ENCODE data around the gene KLHL13. TPM values are rescaled to one million over a fixed set of nuclear protein-coding genes. Genes with fewer than 3 reads are reported as not detected.
"Not testable (repeated sequence)": the region's sequence is repeated elsewhere in the genome, so short reads cannot be mapped to it uniquely, and the experiment has no call there.

Gene KLHL13
- polyA plus RNA-seq, 4 donors: 4.2 to 74.2 (median 4.7) TPM

- not testable (repeated sequence) for FAIRE-seq; H3K36me3 ChIP-seq (ENCODE audit: control insufficient read depth in 3 of 3, insufficient read depth in 2 of 3, low read depth in 1 of 3, low read length in 3 of 3); H3K9me3 ChIP-seq (ENCODE audit: control insufficient read depth in 2 of 2, insufficient read depth in 1 of 2, low read depth in 1 of 2, low read length in 1 of 2); H3K4me1 ChIP-seq (ENCODE audit: control insufficient read depth in 3 of 3, insufficient read depth in 2 of 3, low read depth in 1 of 3, low read length in 2 of 3); H3K27ac ChIP-seq (ENCODE audit: low read depth in 1 of 3, low read length in 2 of 3); H3K4me3 ChIP-seq (ENCODE audit: low read depth in 1 of 3, low read length in 3 of 3); H3K27me3 ChIP-seq (ENCODE audit: control insufficient read depth in 3 of 3, insufficient read depth in 3 of 3, low read length in 3 of 3); DNase-seq
Observed at GRCh38 chrX:117930116-117930515, 186.5 kb downstream of the KLHL13 start.

GRCh38 chrX:117919755-117920154 lies 196.9 kb downstream of the KLHL13 start:
- Histone ChIP-seq H3K36me3 (ENCODE audit: control insufficient read depth in 3 of 3, insufficient read depth in 2 of 3, low read depth in 1 of 3, low read length in 3 of 3) (no peaks in the 10 kb centered on the region), H3K4me3 (ENCODE audit: low read depth in 1 of 3, low read length in 3 of 3) (no peak overlapping the region), H3K9me3 (ENCODE audit: control insufficient read depth in 2 of 2, insufficient read depth in 1 of 2, low read depth in 1 of 2, low read length in 1 of 2) (no peaks in the 10 kb centered on the region), H3K27me3 (ENCODE audit: control insufficient read depth in 3 of 3, insufficient read depth in 3 of 3, low read length in 3 of 3) (no peaks in the 10 kb centered on the region), H3K27ac (ENCODE audit: low read depth in 1 of 3, low read length in 2 of 3) (no peak overlapping the region), H3K4me1 (ENCODE audit: control insufficient read depth in 3 of 3, insufficient read depth in 2 of 3, low read depth in 1 of 3, low read length in 2 of 3) (no peaks in the 10 kb centered on the region)
- DNase-seq (no peak), FAIRE-seq (no peak)
- WGBS, 3 donors: 69 to 86% (median 86%) methylated on average over 1 of the region's 1 CpG

GRCh38 chrX:117910216-117910615 lies 206.4 kb downstream of the KLHL13 start:
- H3K36me3 ChIP-seq (ENCODE audit: control insufficient read depth in 3 of 3, insufficient read depth in 2 of 3, low read depth in 1 of 3, low read length in 3 of 3): peaks cover 0 to 6% (median 0%) of the 10 kb centered on the region in 3 donors
- no peaks in the 10 kb centered on the region for H3K4me1 ChIP-seq (ENCODE audit: control insufficient read depth in 3 of 3, insufficient read depth in 2 of 3, low read depth in 1 of 3, low read length in 2 of 3)
- H3K27me3 ChIP-seq (ENCODE audit: control insufficient read depth in 3 of 3, insufficient read depth in 3 of 3, low read length in 3 of 3): no peaks in the 10 kb centered on the region
- WGBS, 3 donors: 73 to 96% (median 91%) methylated on average over 1 of the region's 1 CpG
- DNase-seq (no peak), FAIRE-seq (no peak)
- H3K4me3 ChIP-seq (ENCODE audit: low read depth in 1 of 3, low read length in 3 of 3): no peak overlapping the region
- no peak overlapping the region for H3K27ac ChIP-seq (ENCODE audit: low read depth in 1 of 3, low read length in 2 of 3)
- no peaks in the 10 kb centered on the region for H3K9me3 ChIP-seq (ENCODE audit: control insufficient read depth in 2 of 2, insufficient read depth in 1 of 2, low read depth in 1 of 2, low read length in 1 of 2)

- WGBS, 3 donors: 59 to 89% (median 65%) methylated on average over 1 of the region's 1 CpG
- Histone ChIP-seq H3K27ac (ENCODE audit: low read depth in 1 of 3, low read length in 2 of 3) (no peak overlapping the region), H3K36me3 (ENCODE audit: control insufficient read depth in 3 of 3, insufficient read depth in 2 of 3, low read depth in 1 of 3, low read length in 3 of 3) (no peaks in the 10 kb centered on the region), H3K4me1 (ENCODE audit: control insufficient read depth in 3 of 3, insufficient read depth in 2 of 3, low read depth in 1 of 3, low read length in 2 of 3) (no peaks in the 10 kb centered on the region), H3K9me3 (ENCODE audit: control insufficient read depth in 2 of 2, insufficient read depth in 1 of 2, low read depth in 1 of 2, low read length in 1 of 2) (no peaks in the 10 kb centered on the region), H3K27me3 (ENCODE audit: control insufficient read depth in 3 of 3, insufficient read depth in 3 of 3, low read length in 3 of 3) (no peaks in the 10 kb centered on the region), H3K4me3 (ENCODE audit: low read depth in 1 of 3, low read length in 3 of 3) (no peak overlapping the region)
- no peak for DNase-seq
- FAIRE-seq: no peak
Observed at GRCh38 chrX:117898226-117898625, 218.4 kb downstream of the KLHL13 start.

GRCh38 chrX:117895418-117895817 lies 221.2 kb downstream of the KLHL13 start:
- Histone ChIP-seq H3K4me1 (ENCODE audit: control insufficient read depth in 3 of 3, insufficient read depth in 2 of 3, low read depth in 1 of 3, low read length in 2 of 3) (no peaks in the 10 kb centered on the region), H3K4me3 (ENCODE audit: low read depth in 1 of 3, low read length in 3 of 3) (no peak overlapping the region), H3K27me3 (ENCODE audit: control insufficient read depth in 3 of 3, insufficient read depth in 3 of 3, low read length in 3 of 3) (no peaks in the 10 kb centered on the region), H3K27ac (ENCODE audit: low read depth in 1 of 3, low read length in 2 of 3) (no peak overlapping the region), H3K9me3 (ENCODE audit: control insufficient read depth in 2 of 2, insufficient read depth in 1 of 2, low read depth in 1 of 2, low read length in 1 of 2) (no peaks in the 10 kb centered on the region), H3K36me3 (ENCODE audit: control insufficient read depth in 3 of 3, insufficient read depth in 2 of 3, low read depth in 1 of 3, low read length in 3 of 3) (no peaks in the 10 kb centered on the region)
- DNase-seq (no peak), FAIRE-seq (no peak)
- WGBS, 3 donors: 38 to 71% (median 55%) methylated on average over 1 of the region's 1 CpG

- H3K4me1 ChIP-seq (ENCODE audit: control insufficient read depth in 3 of 3, insufficient read depth in 2 of 3, low read depth in 1 of 3, low read length in 2 of 3): no peaks in the 10 kb centered on the region
- no peaks in the 10 kb centered on the region for H3K36me3 ChIP-seq (ENCODE audit: control insufficient read depth in 3 of 3, insufficient read depth in 2 of 3, low read depth in 1 of 3, low read length in 3 of 3)
- FAIRE-seq (no peak), DNase-seq (no peak)
- no peaks in the 10 kb centered on the region for H3K9me3 ChIP-seq (ENCODE audit: control insufficient read depth in 2 of 2, insufficient read depth in 1 of 2, low read depth in 1 of 2, low read length in 1 of 2)
- WGBS, 3 donors: 72 to 81% (median 75%) methylated on average over 1 of the region's 1 CpG
- no peak overlapping the region for H3K27ac ChIP-seq (ENCODE audit: low read depth in 1 of 3, low read length in 2 of 3)
- no peak overlapping the region for H3K4me3 ChIP-seq (ENCODE audit: low read depth in 1 of 3, low read length in 3 of 3)
- no peaks in the 10 kb centered on the region for H3K27me3 ChIP-seq (ENCODE audit: control insufficient read depth in 3 of 3, insufficient read depth in 3 of 3, low read length in 3 of 3)
Observed at GRCh38 chrX:117892469-117892868, 224.1 kb downstream of the KLHL13 start.

GRCh38 chrX:117871796-117872195 lies 244.8 kb downstream of the KLHL13 start:
- WGBS, 3 donors: 50 to 75% (median 57%) methylated on average over 1 of the region's 1 CpG
- no peak for FAIRE-seq
- no peak overlapping the region for H3K27ac ChIP-seq (ENCODE audit: low read depth in 1 of 3, low read length in 2 of 3)

GRCh38 chrX:117860517-117860916 lies 256.1 kb downstream of the KLHL13 start:
- Histone ChIP-seq H3K27ac (ENCODE audit: low read depth in 1 of 3, low read length in 2 of 3) (no peak overlapping the region), H3K4me3 (ENCODE audit: low read depth in 1 of 3, low read length in 3 of 3) (no peak overlapping the region), H3K27me3 (ENCODE audit: control insufficient read depth in 3 of 3, insufficient read depth in 3 of 3, low read length in 3 of 3) (no peaks in the 10 kb centered on the region), H3K4me1 (ENCODE audit: control insufficient read depth in 3 of 3, insufficient read depth in 2 of 3, low read depth in 1 of 3, low read length in 2 of 3) (no peaks in the 10 kb centered on the region), H3K36me3 (ENCODE audit: control insufficient read depth in 3 of 3, insufficient read depth in 2 of 3, low read depth in 1 of 3, low read length in 3 of 3) (no peaks in the 10 kb centered on the region), H3K9me3 (ENCODE audit: control insufficient read depth in 2 of 2, insufficient read depth in 1 of 2, low read depth in 1 of 2, low read length in 1 of 2) (no peaks in the 10 kb centered on the region)
- no peak for FAIRE-seq
- DNase-seq: no peak
- 62 to 93% (median 83%) methylated on average over 1 of the region's 1 CpG for WGBS, 3 donors

More at GRCh38 chrX:117871796-117872195, 244.8 kb downstream of the KLHL13 start:
- DNase-seq: no peak
- H3K36me3 ChIP-seq (ENCODE audit: control insufficient read depth in 3 of 3, insufficient read depth in 2 of 3, low read depth in 1 of 3, low read length in 3 of 3): no peaks in the 10 kb centered on the region
- H3K9me3 ChIP-seq (ENCODE audit: control insufficient read depth in 2 of 2, insufficient read depth in 1 of 2, low read depth in 1 of 2, low read length in 1 of 2): no peaks in the 10 kb centered on the region
- H3K4me1 ChIP-seq (ENCODE audit: control insufficient read depth in 3 of 3, insufficient read depth in 2 of 3, low read depth in 1 of 3, low read length in 2 of 3): no peaks in the 10 kb centered on the region
- no peak overlapping the region for H3K4me3 ChIP-seq (ENCODE audit: low read depth in 1 of 3, low read length in 3 of 3)
- no peaks in the 10 kb centered on the region for H3K27me3 ChIP-seq (ENCODE audit: control insufficient read depth in 3 of 3, insufficient read depth in 3 of 3, low read length in 3 of 3)

GRCh38 chrX:117854806-117855205 lies 261.8 kb downstream of the KLHL13 start:
- Histone ChIP-seq H3K27me3 (ENCODE audit: control insufficient read depth in 3 of 3, insufficient read depth in 3 of 3, low read length in 3 of 3) (no peaks in the 10 kb centered on the region), H3K4me1 (ENCODE audit: control insufficient read depth in 3 of 3, insufficient read depth in 2 of 3, low read depth in 1 of 3, low read length in 2 of 3) (no peaks in the 10 kb centered on the region), H3K36me3 (ENCODE audit: control insufficient read depth in 3 of 3, insufficient read depth in 2 of 3, low read depth in 1 of 3, low read length in 3 of 3) (no peaks in the 10 kb centered on the region), H3K9me3 (ENCODE audit: control insufficient read depth in 2 of 2, insufficient read depth in 1 of 2, low read depth in 1 of 2, low read length in 1 of 2) (no peaks in the 10 kb centered on the region), H3K27ac (ENCODE audit: low read depth in 1 of 3, low read length in 2 of 3) (no peak overlapping the region), H3K4me3 (ENCODE audit: low read depth in 1 of 3, low read length in 3 of 3) (no peak overlapping the region)
- FAIRE-seq (no peak), DNase-seq (peak in 1 of 2 donors; percentile 23)
- WGBS, 3 donors: 30 to 44% (median 40%) methylated on average over 2 of the region's 2 CpGs

Measured in small intestine (tissue), 7 donors.